Tibial nerve (tissue), 4 donors: ENCODE data around the gene TMEM235. TPM values are rescaled to one million over a fixed set of nuclear protein-coding genes. Genes with fewer than 3 reads are reported as not detected.
A peak's percentile ranks its signal among the peaks of the same experiment; 100 is the strongest.

Experiments used
- DNase-seq, 2 donors: peaks; one replicate each; pipeline ENCODE4 v3.0.0-alpha.2; 2019; ENCODE audit warnings: low spot score in 2 of 2
- H3K27ac ChIP-seq, 4 donors: fragments of 200-600 bp; sonication (generic) in 3 of 4; one replicate each; pipeline ENCODE4 v1.5.1; 2017 to 2019; ENCODE audit warnings: mild to moderate bottlenecking in 1 of 4
- H3K27me3 ChIP-seq, 2 donors: fragments of 200-600 bp; sonication (generic) in 1 of 2; one replicate each; pipeline versions ENCODE4 v1.5.1 to v1.6.0; 2017 to 2019
- H3K36me3 ChIP-seq, 3 donors: fragments of 200-600 bp; sonication (generic); one replicate each; pipeline ENCODE4 v1.5.1; 2018 to 2019
- H3K4me1 ChIP-seq, 4 donors: fragments of 200-600 bp; sonication (generic) in 3 of 4; one replicate each; pipeline ENCODE4 v1.5.1; 2017 to 2019
- H3K4me3 ChIP-seq, 4 donors: fragments of 200-600 bp; sonication (generic) in 3 of 4; one replicate each; pipeline ENCODE4 v1.5.1; 2017 to 2019; ENCODE audit warnings: mild to moderate bottlenecking in 1 of 4, moderate library complexity in 1 of 4
- H3K9me3 ChIP-seq, 4 donors: fragments of 200-600 bp; sonication (generic) in 3 of 4; one replicate each; pipeline ENCODE4 v1.5.1; 2017 to 2019
- EP300 ChIP-seq, 2 donors: sonication (generic); formaldehyde crosslinking; IDR thresholded peaks; one replicate each; pipeline ENCODE4 v1.6.1; 2017; ENCODE audit warnings: antibody characterized with exemption in 2 of 2, mild to moderate bottlenecking in 1 of 2
- POLR2A ChIP-seq, 2 donors: fragments of 450-650 bp; IDR thresholded peaks; one replicate each; pipeline ENCODE4 v1.6.1; 2017; ENCODE audit warnings: antibody characterized with exemption in 2 of 2, mild to moderate bottlenecking in 2 of 2, moderate library complexity in 2 of 2
- WGBS, 2 donors: methylation state at CpG; one replicate each; pipeline ENCODE4 v1.1.5; 2018; 5-methylcytosine and 5-hydroxymethylcytosine counted together
- small RNA-seq: library from RNA; depleted of rRNA; stranded (forward); fragments of <200 nt; gene quantifications from one replicate; pipeline ENCODE3, GENCODE V24; 2016
- total RNA-seq, 4 donors: library from RNA; depleted of rRNA; stranded (reverse); fragments of >200 nt; gene quantifications; one replicate each; pipeline ENCODE4 v1.1.0, GENCODE V29; 2016
- TF ChIP-seq, protein P1 (sequence below), 5 experiments: fragments of 200-600 bp in 3 of 5; fragments of 450-650 bp in 2 of 5; sonication (generic) in 3 of 5; IDR thresholded peaks; one replicate each; pipeline ENCODE4 v1.5.1; 2016 to 2019; ENCODE audit warnings: antibody characterized with exemption in 5 of 5, mild to moderate bottlenecking in 3 of 5, moderate library complexity in 2 of 5

Gene TMEM235
- total RNA-seq, 4 donors from 2014 or later = not detected

DNA sequence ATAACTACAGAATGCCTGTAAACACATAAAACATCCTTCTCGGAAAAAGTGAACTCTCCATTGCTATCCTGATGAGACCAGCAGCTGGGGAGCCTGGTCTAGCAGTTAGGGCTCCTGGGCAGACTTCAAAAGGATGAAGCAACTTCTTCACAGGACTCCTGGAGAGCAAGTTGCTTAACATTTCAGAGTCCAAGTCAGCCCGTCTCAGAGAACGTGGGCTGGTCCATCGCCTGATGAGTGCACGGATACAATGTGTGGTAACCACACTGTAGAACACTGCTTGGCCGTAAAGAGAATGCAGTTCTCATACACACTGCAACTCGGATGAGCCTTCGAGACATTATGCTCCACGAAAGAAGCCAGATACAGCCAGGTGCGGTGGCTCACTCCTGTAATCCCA lies 52.7 kb downstream of the TMEM235 start:
- Histone ChIP-seq H3K9me3 (no peaks in the 10 kb centered on the region), H3K36me3 (no peaks in the 10 kb centered on the region), H3K27me3 (no peaks in the 10 kb centered on the region), H3K27ac (no peak overlapping the region), H3K4me1 (no peaks in the 10 kb centered on the region), H3K4me3 (no peak overlapping the region)
- TF ChIP-seq POLR2A (IDR thresholded peaks at IDR 0.05) (no peak), EP300 (IDR thresholded peaks at IDR 0.05) (no peak)
- TF ChIP-seq, protein P1, sequence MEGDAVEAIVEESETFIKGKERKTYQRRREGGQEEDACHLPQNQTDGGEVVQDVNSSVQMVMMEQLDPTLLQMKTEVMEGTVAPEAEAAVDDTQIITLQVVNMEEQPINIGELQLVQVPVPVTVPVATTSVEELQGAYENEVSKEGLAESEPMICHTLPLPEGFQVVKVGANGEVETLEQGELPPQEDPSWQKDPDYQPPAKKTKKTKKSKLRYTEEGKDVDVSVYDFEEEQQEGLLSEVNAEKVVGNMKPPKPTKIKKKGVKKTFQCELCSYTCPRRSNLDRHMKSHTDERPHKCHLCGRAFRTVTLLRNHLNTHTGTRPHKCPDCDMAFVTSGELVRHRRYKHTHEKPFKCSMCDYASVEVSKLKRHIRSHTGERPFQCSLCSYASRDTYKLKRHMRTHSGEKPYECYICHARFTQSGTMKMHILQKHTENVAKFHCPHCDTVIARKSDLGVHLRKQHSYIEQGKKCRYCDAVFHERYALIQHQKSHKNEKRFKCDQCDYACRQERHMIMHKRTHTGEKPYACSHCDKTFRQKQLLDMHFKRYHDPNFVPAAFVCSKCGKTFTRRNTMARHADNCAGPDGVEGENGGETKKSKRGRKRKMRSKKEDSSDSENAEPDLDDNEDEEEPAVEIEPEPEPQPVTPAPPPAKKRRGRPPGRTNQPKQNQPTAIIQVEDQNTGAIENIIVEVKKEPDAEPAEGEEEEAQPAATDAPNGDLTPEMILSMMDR (IDR thresholded peaks at IDR 0.05) = no peak
- WGBS, 2 donors = 70 to 74% methylated on average over 10 of the region's 10 CpGs
- no peak for DNase-seq

DNA sequence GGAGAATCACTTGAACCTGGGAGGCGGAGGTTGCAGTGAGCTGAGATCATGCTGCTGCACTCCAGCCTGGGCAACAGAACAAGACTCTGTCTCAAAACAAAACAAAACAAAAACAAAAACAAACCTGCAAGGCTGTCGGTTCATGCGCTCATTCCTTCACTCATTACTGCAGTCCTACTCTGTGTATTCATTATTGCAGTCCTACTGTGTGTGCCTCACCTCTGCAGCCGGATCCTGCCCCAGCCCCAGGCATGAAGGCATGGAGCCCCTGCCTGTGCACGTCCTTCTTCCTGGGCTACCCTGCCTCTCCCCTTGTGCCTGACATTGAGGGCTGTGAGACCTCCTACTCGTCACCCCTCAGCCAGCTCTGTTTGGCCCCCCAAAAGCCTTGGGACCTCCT lies 57.6 kb downstream of the TMEM235 start:
- H3K4me3 ChIP-seq = no peak overlapping the region
- no peak overlapping the region for H3K27ac ChIP-seq
- TF ChIP-seq POLR2A (IDR thresholded peaks at IDR 0.05) = no peak
- TF ChIP-seq, protein P1 (IDR thresholded peaks at IDR 0.05) = no peak
- no peak for TF ChIP-seq EP300 (IDR thresholded peaks at IDR 0.05)
- whole genome bisulfite sequencing, 2 donors = 81 to 87% methylated on average over 6 of the region's 6 CpGs
- peaks cover 0 to 9% (median 0%) of the 10 kb centered on the region in 4 donors for H3K4me1 ChIP-seq
- H3K9me3 ChIP-seq = no peaks in the 10 kb centered on the region
- H3K27me3 ChIP-seq = no peaks in the 10 kb centered on the region
- DNase-seq = no peak
- no peaks in the 10 kb centered on the region for H3K36me3 ChIP-seq

DNA sequence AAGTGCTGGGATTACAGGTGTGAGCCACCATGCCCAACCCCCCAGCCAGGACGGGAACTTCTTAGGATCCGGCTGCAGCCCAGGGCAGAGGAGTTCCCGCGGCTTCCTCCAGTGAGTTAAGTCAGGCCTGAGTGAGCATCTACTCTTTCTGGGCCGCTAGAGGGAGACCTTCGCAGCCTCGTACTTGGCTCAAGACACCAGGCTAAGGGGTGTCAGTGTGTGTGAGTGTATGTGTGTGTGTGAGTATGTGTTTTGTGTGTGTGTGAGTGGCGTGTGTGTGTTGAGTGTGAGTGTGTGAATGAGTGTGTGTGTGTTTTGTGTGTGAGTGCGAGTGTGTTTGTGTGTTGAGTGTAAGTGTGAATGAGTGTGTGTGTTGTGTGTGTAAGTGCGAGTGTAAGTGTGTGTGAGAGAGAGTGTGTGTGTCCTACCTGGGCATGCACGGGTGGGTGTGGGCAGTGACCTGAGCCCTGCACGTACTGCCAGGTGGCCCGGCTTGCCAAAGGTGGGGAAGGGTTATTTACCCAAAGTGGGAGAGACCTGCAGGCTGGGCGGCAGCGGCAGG lies 58.5 kb downstream of the TMEM235 start:
- H3K9me3 ChIP-seq = no peaks in the 10 kb centered on the region
- no peaks in the 10 kb centered on the region for H3K27me3 ChIP-seq
- H3K4me3 ChIP-seq = no peak overlapping the region
- no peaks in the 10 kb centered on the region for H3K36me3 ChIP-seq
- TF ChIP-seq POLR2A (IDR thresholded peaks at IDR 0.05) (no peak), EP300 (IDR thresholded peaks at IDR 0.05) (peak in 1 of 2 donors; percentile 68)
- TF ChIP-seq, protein P1 (IDR thresholded peaks at IDR 0.05) = peak; percentile 66 to 91 (median 75)
- H3K4me1 ChIP-seq = peaks cover 0 to 17% (median 0%) of the 10 kb centered on the region in 4 donors
- 26 to 31% methylated on average over 14 to 15 of the region's 15 CpGs for WGBS, 2 donors
- H3K27ac ChIP-seq = no peak overlapping the region
- peak; percentile 53 to 76 for DNase-seq

Small RNA genes within 50 kb of the gene (small RNA-seq; reads per million reads assigned to genes)
- gene AC087645.1 = not detected

Other genes starting within 250 kb of the TMEM235 start
- gene TMC6, start 102.9 kb upstream of the TMEM235 start, total RNA-seq = 10 to 100 TPM; 43.3 to 94.5 (median 52.2) TPM
- gene TMC8, start 100.9 kb upstream of the TMEM235 start, total RNA-seq = 10 to 100 TPM in 1 of 4 donors, 1 to 10 TPM in 3; 5.2 to 18.3 (median 6.7) TPM
- gene C17orf99, start 85.2 kb upstream of the TMEM235 start, total RNA-seq = not detected
- gene SYNGR2, start 63.0 kb upstream of the TMEM235 start, total RNA-seq = 10 to 100 TPM; 40.6 to 70.2 (median 54.1) TPM
- 1 to 10 TPM; 1.0 to 6.6 (median 1.6) TPM for gene TK1, start 44.6 kb upstream of the TMEM235 start, total RNA-seq
- 10 to 100 TPM; 29.7 to 40.6 (median 37.7) TPM for gene AFMID, start 44.3 kb upstream of the TMEM235 start, total RNA-seq
- 1 to 10 TPM in 1 of 4 donors, under 1 TPM in 2, not detected in 1; 0.87 to 8.7 (median 0.98) TPM for gene BIRC5, start 17.4 kb upstream of the TMEM235 start, total RNA-seq
- gene SOCS3, start 128.4 kb downstream of the TMEM235 start, total RNA-seq = 10 to 100 TPM; 23.7 to 76.5 (median 59.7) TPM
- gene PGS1, start 147.0 kb downstream of the TMEM235 start, total RNA-seq = 100 to 1,000 TPM in 1 of 4 donors, 10 to 100 TPM in 3; 41.9 to 105 (median 53.2) TPM